SW 1271 (cell line): ENCODE results near the gene AVL9.
A peak's percentile ranks its signal among the peaks of the same experiment; 100 is the strongest.

Experiments
- DNase-seq, 2 experiments: peaks; one replicate each; lab custom pipeline; 2025; lab: John Stamatoyannopoulos, UW

The AVL9 gene

DNA sequence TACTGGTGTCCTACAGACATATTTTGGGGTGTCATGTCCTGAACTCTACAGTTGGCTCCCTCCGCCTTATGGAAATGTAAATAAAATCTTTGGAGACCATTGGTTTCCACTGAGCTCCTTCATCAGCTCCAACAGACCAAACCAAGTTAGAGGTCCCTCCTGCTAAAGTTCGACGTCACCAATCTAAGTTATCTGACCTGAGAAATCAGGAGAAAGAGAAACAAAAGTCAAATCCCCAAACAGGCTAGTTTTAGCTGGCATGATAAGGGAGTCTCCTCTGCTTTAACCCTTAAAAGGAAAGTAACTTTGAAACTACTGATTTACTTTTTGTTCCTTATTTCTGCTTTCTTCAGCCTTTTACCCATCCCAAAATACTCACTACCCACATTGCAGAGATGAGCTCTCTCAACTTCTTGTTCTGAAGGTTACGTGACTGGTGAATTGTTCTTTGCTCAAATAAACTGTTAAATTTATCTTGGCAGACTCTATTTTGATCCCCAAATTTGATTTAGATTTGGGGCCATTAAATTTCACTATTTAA, 39.9 kb downstream of the AVL9 start:
- DNase-seq, result no peak

DNA sequence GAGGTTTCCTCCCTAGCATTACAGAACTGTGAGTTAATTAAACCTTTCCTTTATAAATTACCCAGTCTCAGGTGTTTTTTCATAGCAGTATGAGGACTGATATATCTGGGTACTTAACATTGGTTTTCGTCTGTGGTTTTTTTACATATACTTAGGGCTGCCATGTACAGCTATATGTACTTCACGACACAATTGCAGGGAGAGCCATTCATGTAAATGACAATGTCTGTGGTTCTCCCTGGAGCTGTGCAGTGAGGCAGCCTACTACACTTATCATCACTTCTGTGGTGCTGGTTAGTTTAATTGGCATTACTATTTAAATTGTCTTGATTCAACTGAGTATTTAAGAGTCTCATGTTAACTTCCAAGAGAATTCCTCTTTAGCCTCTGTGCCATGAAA, 40.7 kb downstream of the AVL9 start:
- no peak for DNase-seq

DNA sequence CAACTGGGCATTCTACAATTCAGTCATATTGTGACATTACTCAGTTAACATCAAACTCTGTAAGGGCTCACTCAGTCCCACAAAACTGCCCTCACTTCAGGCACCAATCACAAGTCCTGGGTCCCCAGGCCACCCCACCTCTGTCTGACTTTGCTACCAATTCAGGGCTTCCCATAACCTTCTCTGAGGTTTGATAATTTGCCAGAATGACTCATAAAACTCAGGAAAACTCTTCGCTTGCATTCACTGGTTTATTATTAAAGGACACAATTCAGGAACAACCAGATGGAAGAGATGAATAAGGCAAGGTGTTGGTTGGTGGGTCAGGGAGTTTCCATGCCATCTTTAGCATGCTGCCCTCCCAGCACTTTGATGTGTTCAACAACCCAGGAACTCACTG, 41.3 kb downstream of the AVL9 start:
- no peak for DNase-seq

DNA sequence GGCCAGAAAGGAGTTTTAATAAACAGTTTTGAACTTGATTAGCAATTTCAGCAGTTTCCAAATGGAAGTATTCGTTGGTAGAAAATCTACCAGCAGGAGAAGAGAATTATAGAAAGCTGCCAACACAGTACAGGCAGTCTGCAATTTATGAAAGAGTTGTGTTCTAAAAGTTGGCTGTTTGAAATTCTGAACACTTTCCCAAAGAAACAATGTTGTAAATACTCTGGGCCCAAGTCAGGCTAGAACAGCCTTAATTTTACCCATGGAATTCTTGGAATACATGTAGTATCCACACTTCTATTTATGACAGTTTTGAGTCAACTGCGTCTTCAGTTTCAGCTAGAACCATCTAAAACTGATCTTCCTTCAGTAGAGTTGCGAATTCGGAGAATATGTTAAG, 42.5 kb downstream of the AVL9 start:
- DNase-seq, result no peak

DNA sequence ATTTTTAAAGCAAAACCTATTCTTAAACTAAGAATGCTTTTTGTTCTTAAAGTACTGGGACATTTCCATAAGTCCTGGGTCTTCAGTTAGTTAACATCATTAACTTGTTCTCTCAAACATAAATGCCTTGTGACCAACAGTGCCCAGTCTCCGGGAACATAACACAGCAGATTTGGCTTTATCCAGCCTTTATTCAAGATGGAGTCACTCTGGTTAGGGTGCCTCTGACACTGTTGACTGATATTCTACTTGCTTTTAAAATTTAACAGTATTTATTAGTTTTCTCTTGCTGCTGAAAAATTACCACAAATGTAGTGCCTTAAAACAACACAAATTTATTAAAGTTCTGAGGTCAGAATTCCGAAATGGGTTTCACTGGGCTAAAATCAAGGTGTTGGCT, 44.1 kb downstream of the AVL9 start:
- DNase-seq, result no peak

DNA sequence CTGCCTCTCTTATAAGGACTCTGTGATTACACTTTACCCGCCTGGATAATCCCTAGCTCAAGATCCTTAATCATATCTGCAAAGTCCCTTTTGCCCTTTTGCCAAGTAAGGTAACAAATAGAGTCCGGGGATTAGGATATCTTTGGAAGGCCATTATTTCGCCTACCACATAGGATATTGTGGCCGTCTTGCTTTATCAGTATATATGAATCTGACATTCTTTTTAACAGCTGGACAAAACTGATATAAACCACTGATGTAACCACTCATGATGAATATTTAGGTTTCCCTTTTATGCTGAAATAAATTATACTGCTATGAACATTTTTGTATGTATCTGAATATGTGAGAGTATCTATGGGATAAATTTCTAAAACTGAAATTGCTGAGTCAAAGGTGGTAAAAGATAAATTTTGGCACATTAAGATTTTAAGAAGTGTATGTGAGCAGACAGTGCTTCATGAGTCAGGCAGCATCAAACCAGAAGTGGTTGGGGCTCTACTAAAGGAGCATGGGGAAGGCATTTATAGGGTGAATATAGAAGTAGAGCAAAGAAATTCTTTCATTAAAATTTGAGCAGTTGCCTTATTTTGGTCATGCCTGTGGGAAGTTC, 44.7 kb downstream of the AVL9 start:
- DNase-seq, result no peak

DNA sequence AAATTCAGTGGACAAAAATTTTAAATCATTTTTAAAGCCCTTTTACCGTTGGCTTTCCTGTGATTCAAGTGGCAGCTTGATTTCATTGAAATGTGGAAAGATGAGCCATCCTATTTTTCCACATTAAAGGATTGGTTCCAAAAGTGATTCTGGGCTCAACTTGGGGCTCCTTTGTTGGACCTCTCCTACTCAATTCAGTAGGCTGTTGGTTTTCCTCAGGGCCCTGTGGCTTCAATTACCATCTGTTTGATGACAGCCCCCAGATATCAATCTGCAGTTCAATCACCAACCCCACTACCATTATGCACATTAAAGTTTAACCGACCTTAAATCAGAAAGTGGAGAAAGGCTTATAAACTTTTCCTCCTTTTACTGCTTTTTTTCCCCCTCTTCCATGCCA, 47.3 kb downstream of the AVL9 start:
- DNase-seq, result no peak

DNA sequence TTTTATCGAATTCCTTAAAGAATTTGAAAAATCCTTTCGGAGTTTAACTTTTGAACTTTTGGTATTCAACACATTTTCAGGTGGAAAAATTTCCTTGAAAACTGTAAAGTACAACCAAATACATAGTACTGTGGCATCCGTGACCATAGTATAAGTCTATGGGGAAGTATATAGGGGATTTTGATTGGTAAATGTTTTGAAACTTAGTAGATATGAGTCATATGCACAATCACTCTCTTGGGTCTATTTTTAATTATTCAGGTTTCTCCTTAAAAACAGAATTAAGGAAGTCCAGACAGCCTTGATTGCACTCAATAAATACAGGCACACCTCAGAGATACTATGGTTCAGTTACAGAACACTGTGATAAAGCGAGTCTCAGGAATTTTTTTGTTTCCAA, 64.2 kb downstream of the AVL9 start:
- DNase-seq, result no peak

DNA sequence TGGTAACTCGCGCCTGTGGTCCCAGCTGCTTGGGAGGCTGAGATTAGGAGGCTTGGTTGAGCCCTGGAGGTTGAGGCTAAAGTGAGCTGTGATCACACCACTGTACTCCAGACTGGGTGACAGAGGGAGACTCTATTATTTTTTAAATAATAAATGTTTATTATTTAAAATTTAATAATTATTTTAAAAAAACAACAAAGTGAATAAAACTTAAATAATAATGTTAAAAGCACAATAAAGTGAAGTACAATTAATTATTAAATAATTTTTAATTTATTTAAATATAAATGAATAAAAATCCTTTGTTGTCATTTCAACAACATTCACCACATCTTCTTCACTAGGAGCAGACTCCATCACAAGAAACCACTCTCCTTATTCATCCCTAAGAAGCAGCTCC, 64.8 kb downstream of the AVL9 start:
- no peak for DNase-seq

DNA sequence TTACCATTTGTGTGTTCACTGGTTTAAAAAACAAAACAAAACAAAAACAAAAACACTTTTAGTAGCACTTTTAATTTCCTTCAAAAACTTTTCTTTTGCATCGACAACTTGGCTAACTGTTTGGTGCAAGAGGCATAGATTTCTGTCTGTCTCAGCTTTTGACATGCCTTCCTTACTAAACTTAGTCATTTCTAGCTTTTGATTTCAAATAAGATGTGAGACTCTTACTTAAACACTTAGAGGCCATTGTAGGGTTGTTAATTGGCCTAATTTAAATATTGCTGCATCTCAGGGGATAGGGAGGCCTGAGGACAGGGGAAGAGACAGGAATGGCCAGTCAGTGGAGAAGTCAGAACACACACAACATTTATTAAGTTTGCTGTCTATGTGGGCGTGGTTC, 66.3 kb downstream of the AVL9 start:
- DNase-seq, result no peak

DNA sequence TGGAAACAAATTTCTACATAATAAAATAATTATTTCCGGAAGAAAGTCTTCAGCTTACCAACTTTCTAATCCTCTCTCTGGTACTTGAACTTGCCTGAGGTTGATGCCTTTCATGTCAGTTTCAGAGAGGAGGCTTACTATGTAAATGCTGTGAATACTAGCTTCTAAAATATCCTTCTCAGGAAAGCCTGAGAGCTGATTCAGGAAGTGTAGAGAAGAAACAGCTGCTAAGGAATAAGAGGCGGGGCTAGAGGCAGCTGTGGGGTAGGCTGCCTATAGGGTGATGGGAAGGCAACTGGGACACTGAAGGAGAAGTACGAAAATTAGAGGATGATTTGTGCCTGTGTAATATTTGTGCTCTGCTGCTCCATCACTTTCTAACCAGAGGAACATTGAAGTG, 69.3 kb downstream of the AVL9 start:
- no peak for DNase-seq

DNA sequence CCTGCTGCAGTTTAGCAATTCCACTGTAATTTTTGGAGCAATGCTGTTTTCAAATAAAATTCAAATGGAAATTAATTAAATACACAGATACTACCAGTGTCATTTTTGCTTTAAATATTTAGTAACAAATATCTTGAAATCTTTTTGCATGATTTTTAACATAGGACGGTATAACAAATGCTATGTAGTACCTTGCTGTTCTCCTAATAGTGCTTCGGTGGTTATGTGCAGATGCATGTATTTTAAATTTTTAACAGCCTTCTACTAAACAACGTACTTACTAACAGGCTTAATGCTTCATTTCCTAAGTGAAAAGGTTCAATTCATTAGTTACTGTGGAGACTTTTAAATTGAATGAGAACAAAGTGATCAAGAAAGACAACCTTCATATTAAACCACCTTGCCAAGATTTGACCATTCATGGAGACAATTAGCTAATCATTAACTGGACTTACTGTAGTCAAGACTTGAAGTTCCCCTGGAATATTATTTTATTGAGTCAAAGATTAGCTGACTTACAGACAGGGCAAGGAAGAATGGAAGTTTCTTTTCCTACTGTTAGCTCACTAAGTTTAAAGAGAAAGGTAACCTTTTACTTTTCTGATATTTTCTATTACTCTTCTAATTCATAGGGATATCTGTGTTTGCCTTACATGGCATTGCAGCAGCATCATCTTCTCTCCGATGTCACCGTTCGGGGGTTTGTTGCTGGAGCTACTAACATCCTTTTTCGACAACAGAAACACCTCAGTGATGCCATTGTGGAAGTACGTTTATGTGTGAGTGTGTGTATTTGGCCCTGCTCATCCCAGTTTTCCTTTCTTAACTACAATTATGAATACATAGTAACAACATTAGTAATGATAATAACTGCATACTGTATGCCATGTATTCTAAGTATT, 74.3 kb downstream of the AVL9 start:
- no peak for DNase-seq

DNA sequence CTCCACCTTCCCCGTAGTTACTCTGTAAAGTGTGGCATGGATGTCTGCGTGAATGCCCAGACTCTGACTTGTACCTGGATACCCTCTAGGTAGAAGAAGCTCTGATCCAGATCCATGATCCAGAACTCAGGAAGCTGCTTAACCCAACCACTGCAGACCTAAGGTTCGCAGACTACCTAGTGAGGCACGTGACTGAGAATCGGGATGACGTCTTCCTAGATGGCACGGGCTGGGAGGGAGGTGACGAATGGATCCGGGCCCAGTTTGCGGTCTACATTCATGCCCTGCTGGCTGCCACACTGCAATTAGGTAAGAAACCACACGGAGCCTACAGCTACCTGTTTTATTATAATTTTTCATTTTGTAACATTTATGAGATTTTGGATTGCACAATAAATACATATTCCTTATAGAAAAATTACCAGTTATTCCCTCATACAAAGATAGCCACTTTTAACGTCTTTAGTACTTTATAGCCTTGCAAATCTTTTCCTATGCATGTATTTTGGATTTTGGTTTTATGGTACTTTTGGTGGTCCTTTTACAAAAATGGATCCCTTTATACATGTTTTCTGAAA, 77.9 kb downstream of the AVL9 start:
- no peak for DNase-seq

DNA sequence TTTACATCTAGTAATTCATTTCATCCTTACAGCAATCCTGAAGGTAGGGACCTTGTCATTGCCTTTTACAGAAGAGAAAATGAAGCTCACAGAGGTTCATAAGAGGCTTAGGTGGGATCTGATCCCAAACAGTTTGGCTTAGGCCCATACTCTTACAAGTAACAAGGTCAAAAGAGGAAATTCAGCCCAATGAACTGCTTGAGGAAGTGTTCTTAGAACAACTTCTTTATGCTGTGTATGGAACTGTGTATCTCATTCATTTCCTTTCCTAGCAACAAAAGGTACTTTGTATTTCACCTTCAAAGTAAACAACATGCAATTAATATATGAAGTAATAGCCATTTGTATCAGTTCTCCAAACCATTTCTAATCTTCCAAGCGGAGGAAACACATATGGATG, 79.3 kb downstream of the AVL9 start:
- no peak for DNase-seq

DNA sequence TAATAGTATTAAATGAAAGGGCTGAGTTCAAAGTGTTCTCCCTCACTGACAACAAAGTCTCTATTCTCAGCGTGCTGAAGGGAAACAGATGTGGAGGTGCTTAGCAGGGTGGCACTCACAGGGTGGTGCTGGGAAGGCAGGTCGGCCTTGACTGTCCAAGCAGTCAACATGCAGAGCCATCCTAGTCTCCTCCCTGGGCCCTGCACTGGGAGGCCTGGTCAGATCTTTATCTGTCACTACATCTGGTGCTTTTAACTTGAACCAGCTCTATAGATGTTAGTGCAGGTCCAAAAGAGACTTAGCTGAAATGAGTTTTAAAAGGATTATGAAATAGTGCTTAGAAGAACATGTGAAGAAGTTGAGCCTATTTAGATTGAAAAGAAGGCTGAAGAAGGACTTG, 82.1 kb downstream of the AVL9 start:
- DNase-seq, result no peak

DNA sequence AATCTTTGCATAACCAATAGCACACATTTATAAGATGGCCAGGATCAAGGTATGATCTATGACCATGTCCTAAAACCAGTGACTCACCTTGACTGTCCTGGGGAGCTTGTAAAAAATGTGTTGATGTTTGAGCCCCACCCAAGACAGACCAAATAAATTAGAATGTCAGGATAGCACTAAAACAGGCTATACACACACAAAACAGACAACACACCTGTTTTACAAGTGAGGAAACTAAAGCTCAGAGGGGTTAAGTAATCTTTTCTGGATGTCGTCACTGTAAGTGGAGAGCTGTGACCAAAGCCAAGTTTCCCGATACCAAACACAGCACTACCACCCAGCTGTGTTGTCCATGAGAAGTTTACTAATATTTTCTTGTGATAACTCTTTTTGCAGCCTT, 84.5 kb downstream of the AVL9 start:
- no peak for DNase-seq

DNA sequence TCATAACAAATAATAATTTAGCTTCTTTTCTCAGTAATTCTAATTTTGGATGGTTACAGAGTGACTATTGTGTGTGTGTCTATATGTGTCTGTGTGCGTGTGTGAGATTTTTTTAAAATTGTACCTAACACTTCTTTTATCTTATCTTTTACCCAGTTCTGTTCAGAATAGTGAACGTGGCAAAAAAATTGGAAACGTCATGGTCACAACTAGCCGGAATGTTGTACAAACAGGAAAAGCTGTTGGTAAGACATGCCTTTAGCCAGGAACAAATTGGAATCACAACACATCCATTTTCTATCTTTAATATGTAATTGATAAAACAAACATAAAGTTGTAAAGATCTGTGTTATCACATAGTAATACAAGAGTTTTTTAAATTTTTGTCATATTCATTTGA, 85.4 kb downstream of the AVL9 start:
- no peak for DNase-seq

DNA sequence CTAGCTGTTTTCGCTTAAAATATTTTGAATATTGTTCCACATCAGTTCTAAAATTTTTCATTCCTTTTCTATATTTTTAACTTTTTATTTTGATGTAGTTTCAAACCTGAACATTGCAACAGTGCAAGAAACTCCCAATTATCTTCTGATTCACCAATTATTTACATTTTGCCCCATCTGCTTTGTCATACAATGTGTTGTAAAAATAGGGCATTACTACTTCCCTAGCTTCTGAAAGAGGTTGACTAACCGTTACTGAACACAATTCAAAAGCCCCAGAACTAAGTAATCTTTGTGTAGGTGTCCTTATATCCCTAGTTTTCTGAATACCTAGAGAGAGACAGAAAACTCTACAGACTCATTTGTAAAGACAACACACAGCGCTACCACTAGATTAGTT, 86.7 kb downstream of the AVL9 start:
- DNase-seq, result no peak

DNA sequence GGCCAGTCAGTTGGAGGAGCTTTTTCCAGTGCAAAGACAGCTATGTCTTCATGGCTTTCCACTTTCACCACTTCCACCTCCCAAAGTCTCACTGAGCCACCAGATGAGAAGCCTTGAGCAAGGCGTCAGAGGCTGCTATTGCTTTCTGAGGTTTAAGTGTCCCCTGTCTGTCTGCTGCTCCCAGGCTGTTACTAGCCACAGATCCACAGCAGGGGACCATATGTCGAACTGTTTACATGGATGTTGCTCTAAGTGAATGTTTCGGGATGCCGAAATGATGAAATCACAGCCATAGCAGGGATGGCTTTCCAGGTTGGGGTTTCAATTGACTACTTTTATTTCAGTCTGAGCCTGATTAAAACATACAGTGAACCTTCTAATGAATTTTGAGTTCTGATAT, 88.5 kb downstream of the AVL9 start:
- no peak for DNase-seq

DNA sequence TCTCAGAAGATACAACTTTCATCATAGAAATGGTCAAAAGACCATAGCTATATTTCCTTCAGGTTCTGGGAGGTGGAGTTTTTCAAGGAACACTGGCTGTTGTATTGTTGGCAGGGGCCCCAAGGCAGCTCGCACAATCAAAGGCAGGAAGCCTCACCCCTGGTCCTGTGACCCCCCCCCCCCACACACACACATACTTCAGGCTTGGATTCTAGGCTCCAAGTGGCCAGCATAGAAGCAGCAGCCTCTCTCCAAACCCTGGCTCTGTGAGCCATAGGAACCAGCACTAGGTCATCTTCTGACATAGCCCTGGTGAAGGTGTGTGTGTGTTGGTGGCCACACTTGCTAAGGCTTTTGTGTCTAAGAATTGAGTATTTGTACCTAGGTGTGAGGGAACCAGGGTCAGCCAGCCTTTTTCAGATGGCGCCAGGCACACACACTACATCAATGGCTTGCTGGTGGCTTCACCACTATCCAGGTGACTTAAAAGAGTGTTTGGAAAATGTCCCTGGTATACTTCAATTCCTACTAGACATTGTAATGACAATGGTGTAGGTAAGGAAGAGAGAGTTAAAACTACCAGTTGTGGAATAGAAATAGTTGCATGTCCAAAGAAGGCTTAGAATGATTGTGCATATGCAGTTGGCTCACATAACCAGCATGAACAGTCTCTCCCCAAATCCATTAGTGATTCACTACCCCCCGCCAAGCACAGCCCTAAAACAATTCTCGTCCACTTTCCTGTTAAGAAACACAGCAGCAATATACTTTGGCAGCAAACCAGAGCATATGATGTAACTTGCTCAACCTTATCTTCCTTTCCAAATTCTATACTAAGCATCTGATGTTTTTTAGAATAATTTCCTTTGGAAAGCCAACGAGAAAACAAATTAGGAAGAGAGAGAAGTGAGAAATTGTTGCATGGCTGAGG, 91.3 kb downstream of the AVL9 start:
- peak in 1 of 2 experiments; percentile 39 for DNase-seq

DNA sequence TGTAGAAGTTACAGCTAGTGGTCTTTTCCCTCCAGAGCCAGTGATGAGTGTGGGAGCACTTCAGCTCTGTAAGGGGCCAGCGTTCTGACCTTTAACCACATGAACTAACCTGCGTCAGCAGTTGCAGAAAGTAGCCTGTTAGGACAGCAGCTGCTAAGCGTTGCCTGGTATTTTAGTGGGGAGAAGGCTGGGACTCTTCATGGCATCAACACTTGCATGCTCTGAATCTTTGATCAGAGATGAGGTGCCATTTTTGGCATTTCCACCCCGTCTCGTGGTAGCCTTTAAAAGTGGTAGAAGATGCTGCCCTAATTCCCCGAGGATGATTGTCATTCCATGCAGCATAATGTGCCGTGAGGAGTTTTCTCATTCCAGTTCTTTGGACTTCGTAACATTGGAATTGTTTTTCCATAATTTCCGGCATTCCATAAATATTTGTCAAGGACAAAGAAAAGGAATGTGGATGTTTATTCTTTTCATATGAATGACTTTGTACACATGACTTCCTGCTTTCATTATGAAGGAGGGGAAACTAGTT, 92.2 kb downstream of the AVL9 start:
- DNase-seq, result peak in 1 of 2 experiments; percentile 73

DNA sequence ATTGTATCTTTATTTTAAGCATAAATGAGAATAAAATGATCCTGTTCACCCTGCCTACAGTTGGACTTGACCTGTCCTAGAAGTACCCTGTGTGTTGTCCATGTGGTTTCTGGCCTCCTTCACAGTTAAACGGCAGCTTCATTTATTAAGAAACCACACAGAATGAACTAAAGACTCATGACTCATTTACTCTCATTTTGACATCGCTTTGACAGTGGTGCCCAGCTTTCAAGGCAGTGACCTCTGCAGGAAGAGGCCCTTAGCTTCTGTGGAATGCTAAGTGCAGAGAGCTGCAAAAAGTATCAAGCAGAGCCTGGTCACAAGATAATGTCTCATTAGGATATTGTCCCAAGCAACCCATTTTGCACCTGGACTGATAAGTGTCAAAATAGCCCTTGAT, 93.4 kb downstream of the AVL9 start:
- peak in 1 of 2 experiments; percentile 54 for DNase-seq
